ENCODE measurements around the gene GRM6. TPM values are rescaled to one million over a fixed set of nuclear protein-coding genes. Genes with fewer than 3 reads are reported as not detected.

The GRM6 gene
- total and polyA plus RNA-seq, 9 of the 15 experiments (the other 6 are each of a cell fraction or from before 2014, with no cell fraction given): not detected

- no peaks in the 10 kb centered on the region for H4K20me1 ChIP-seq (replicated peaks; ENCODE audit: control insufficient read depth, insufficient read depth, low read length)
- no peak overlapping the region for H3K27ac ChIP-seq (ENCODE audit: extremely low read depth, low read depth, low read length)
- no peak overlapping the region for H3K9ac ChIP-seq (ENCODE audit: insufficient read depth in 1 of 2, low read depth in 2 of 2, low read length in 2 of 2)
- H3K79me2 ChIP-seq (ENCODE audit: control insufficient read depth, insufficient read depth, low read length): no peaks in the 10 kb centered on the region
- H3K9me1 ChIP-seq (ENCODE audit: control insufficient read depth, insufficient read depth, low read length): no peaks in the 10 kb centered on the region
- FAIRE-seq (no peak), DNase-seq (ENCODE audit: extremely low read depth in 1 of 4, low spot score in 3 of 4) (no peak), ATAC-seq (no peak)
- in situ Hi-C loops (cut with MboI): no loop called here
- no peaks in the 10 kb centered on the region for H3K9me3 ChIP-seq (replicated peaks; ENCODE audit: control insufficient read depth, insufficient read depth, low read depth, low read length)
- H3K36me3 ChIP-seq (ENCODE audit: control insufficient read depth, insufficient read depth, low read length): no peaks in the 10 kb centered on the region
- intact Hi-C loops (cut with micrococcal nuclease): no loop called here
- ChIA-PET CTCF (ENCODE audit: low intra/inter-chr PET ratio) (no interaction called here), POLR2A (interaction anchor here (0.7 kb wide), 1 partner anchor 43 kb away, joined by 4 read pairs; the partner anchor contains the start of gene ZNF879)
- H3K4me3 ChIP-seq: no peak overlapping the region
- no peak overlapping the region for H2AFZ ChIP-seq (ENCODE audit: low read depth, low read length)
- TF ChIP-seq ZNF655 (CRISPR knock-in tag; IDR thresholded peaks at IDR 0.05) (no peak), ZBTB17 (CRISPR knock-in tag; IDR thresholded peaks at IDR 0.05) (no peak), ZNF76 (CRISPR knock-in tag; IDR thresholded peaks at IDR 0.05; ENCODE audit: borderline replicate concordance) (no peak), E2F1 (CRISPR knock-in tag; IDR thresholded peaks at IDR 0.05) (no peak), PRDM10 (IDR thresholded peaks at IDR 0.05; ENCODE audit: partially characterized antibody) (no peak), NR3C1 (CRISPR knock-in tag; IDR thresholded peaks at IDR 0.05) (no peak), RBM25 (IDR thresholded peaks at IDR 0.05; ENCODE audit: low read depth, low read length, severe bottlenecking) (no peak)
- 0% methylated on average over 10 of the region's 15 CpGs for WGBS (ENCODE audit: insufficient coverage, low coverage, missing lambda C conversion rate)
- no peak overlapping the region for H3K4me2 ChIP-seq (ENCODE audit: insufficient read depth, low read length)
- no peaks in the 10 kb centered on the region; a peak in 1 of 5 replicates for H3K4me1 ChIP-seq (replicated peaks in 1 of 2; ENCODE audit: control insufficient read depth in 2 of 2, insufficient read depth in 2 of 2, low read length in 2 of 2)
- H3K27me3 ChIP-seq (ENCODE audit: control insufficient read depth in 2 of 2, insufficient read depth in 2 of 2, low read length in 2 of 2): peaks cover 0 to 36% of the 10 kb centered on the region in 2 experiments; a peak in 2 of 5 replicates
- no TSS peak for BruUV-seq (replicated peaks)
These were observed 13.7 kb downstream of the GRM6 start for GRCh38 chr5:178981381-178981780.

Measured in K562 (cell line).